ENCODE measurements around the gene BOLA2B. TPM values are rescaled to one million over a fixed set of nuclear protein-coding genes. Genes with fewer than 3 reads are reported as not detected.
"Not testable (repeated sequence)": the region's sequence is repeated elsewhere in the genome, so short reads cannot be mapped to it uniquely, and the experiment has no call there.

Gene BOLA2B
- total and polyA plus RNA-seq, 2 of the 4 experiments (the other 2 are of a cell fraction): 121 to 301 TPM

DNA sequence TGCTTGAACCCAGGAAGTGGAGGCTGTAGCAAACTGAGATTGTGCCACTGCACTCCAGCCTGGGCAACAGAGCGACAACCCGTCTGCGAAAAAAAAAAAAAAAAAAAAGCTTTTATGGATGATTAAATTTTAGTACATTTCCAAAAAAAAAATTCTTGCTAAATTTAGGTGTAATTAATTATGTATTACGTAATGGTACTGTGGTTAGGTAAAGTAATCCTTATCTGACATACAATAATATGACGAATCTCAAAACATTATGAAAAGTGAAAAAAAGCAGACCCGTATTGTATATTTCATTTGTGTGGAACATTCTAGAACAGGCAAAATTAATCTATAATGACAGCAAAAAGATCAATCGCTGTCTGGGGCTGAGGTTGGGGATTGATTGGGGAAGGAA is 20.4 kb downstream of the BOLA2B start:
- Histone ChIP-seq H4K20me1 (ENCODE audit: insufficient read depth, low read length) (no peaks in the 10 kb centered on the region), H3K23ac (ENCODE audit: low read depth, low read length) (no peak overlapping the region), H3K56ac (ENCODE audit: extremely low read depth, insufficient read depth, low read length) (no peak overlapping the region), H2BK120ac (ENCODE audit: low read depth, low read length) (no peak overlapping the region), H2BK15ac (ENCODE audit: low read depth, low read length) (no peak overlapping the region), H4K91ac (ENCODE audit: insufficient read depth, low read depth, low read length) (no peak overlapping the region), H2BK5ac (ENCODE audit: low read depth, low read length, poor library complexity, severe bottlenecking) (no peak overlapping the region), H2AK9ac (replicated peaks; ENCODE audit: low read depth, low read length, poor library complexity) (no peak overlapping the region), H3K4me1 (ENCODE audit: control insufficient read depth, insufficient read depth, low read length) (no peaks in the 10 kb centered on the region), H3K27me3 (ENCODE audit: control insufficient read depth, insufficient read depth, low read length) (peaks cover 3% of the 10 kb centered on the region; the same call in 1 of the 2 replicates), H2AFZ (replicated peaks; ENCODE audit: low read length, poor library complexity) (no peak overlapping the region), H3K79me1 (ENCODE audit: low read depth in 1 of 2, low read length in 2 of 2) (no peaks in the 10 kb centered on the region), H4K5ac (ENCODE audit: low read depth, low read length) (no peak overlapping the region), H3K4me3 (ENCODE audit: insufficient read depth, low read depth, low read length) (no peak overlapping the region), H3K9me1 (ENCODE audit: insufficient read depth, low read length) (no peaks in the 10 kb centered on the region), H3K4ac (ENCODE audit: low read depth, low read length) (no peak overlapping the region), H3K9ac (ENCODE audit: low read depth, low read length) (no peak overlapping the region), H3K14ac (replicated peaks; ENCODE audit: low read depth, low read length) (no peak overlapping the region), H2BK20ac (ENCODE audit: low read depth, low read length) (no peak overlapping the region), H4K8ac (ENCODE audit: low read depth in 2 of 2, low read length in 2 of 2) (no peak overlapping the region), H3K36me3 (ENCODE audit: control insufficient read depth, insufficient read depth, low read length) (no peaks in the 10 kb centered on the region), H3K27ac (ENCODE audit: insufficient read depth, low read length) (no peak overlapping the region), H2AK5ac (ENCODE audit: low read depth, low read length) (no peak overlapping the region), H3K9me3 (ENCODE audit: control insufficient read depth, insufficient read depth, low read length) (no peaks in the 10 kb centered on the region), H3K18ac (ENCODE audit: low read depth, low read length) (no peak overlapping the region), H3K4me2 (ENCODE audit: low read depth, low read length) (no peak overlapping the region)
- CTCF ChIA-PET: no interaction called here
- no peak for ATAC-seq (ENCODE audit: low read depth)
- TF ChIP-seq MXI1 (IDR thresholded peaks at IDR 0.05; ENCODE audit: borderline replicate concordance, low read depth, low read length) (no peak), POLR2A (IDR thresholded peaks at IDR 0.05; ENCODE audit: low read depth, low read length) (no peak), RCOR1 (IDR thresholded peaks at IDR 0.05; ENCODE audit: insufficient replicate concordance, low read length) (no peak), CEBPB (IDR thresholded peaks at IDR 0.05; ENCODE audit: low read depth, low read length) (peak; percentile 41), NFE2L2 (IDR thresholded peaks at IDR 0.05; ENCODE audit: low read depth, low read length) (no peak)
- WGBS, 2 experiments (ENCODE audit: extremely low coverage in 2 of 2, insufficient read length in 1 of 2): no CpG with 5 or more reads among the region's 7 CpGs
- intact Hi-C loops (cut with micrococcal nuclease) (no loop called here), dilution Hi-C loops (cut with HindIII; ENCODE audit: low sequenced_read_pairs, unreplicated experiment) (no loop called here), in situ Hi-C loops (cut with MboI; ENCODE audit: low sequenced_read_pairs) (no loop called here)
- BruUV-seq (replicated peaks): no TSS peak
- no peak for DNase-seq
- POLR2A ChIA-PET (ENCODE audit: unreplicated experiment): interaction anchor here (0.6 kb wide), 1 partner anchor 15 kb away, joined by 10 read pairs; no protein-coding TSS in a partner anchor

- POLR2A ChIA-PET (ENCODE audit: unreplicated experiment); intact Hi-C loops (cut with micrococcal nuclease); H3K23ac ChIP-seq (ENCODE audit: low read depth, low read length); H3K4ac ChIP-seq (ENCODE audit: low read depth, low read length); H3K27ac ChIP-seq (ENCODE audit: insufficient read depth, low read length); H2AFZ ChIP-seq (replicated peaks; ENCODE audit: low read length, poor library complexity); H3K4me3 ChIP-seq (ENCODE audit: insufficient read depth, low read depth, low read length); H2AK9ac ChIP-seq (replicated peaks; ENCODE audit: low read depth, low read length, poor library complexity); DNase-seq; H4K20me1 ChIP-seq (ENCODE audit: insufficient read depth, low read length); H4K5ac ChIP-seq (ENCODE audit: low read depth, low read length); H2AK5ac ChIP-seq (ENCODE audit: low read depth, low read length); H3K9ac ChIP-seq (ENCODE audit: low read depth, low read length); H2BK15ac ChIP-seq (ENCODE audit: low read depth, low read length); H2BK20ac ChIP-seq (ENCODE audit: low read depth, low read length); H2BK5ac ChIP-seq (ENCODE audit: low read depth, low read length, poor library complexity, severe bottlenecking); BruUV-seq (replicated peaks); H4K8ac ChIP-seq (ENCODE audit: low read depth in 2 of 2, low read length in 2 of 2); ATAC-seq (ENCODE audit: low read depth); CTCF ChIA-PET; H4K91ac ChIP-seq (ENCODE audit: insufficient read depth, low read depth, low read length); H3K27me3 ChIP-seq (ENCODE audit: control insufficient read depth, insufficient read depth, low read length); H3K36me3 ChIP-seq (ENCODE audit: control insufficient read depth, insufficient read depth, low read length); H3K4me2 ChIP-seq (ENCODE audit: low read depth, low read length); in situ Hi-C loops (cut with MboI; ENCODE audit: low sequenced_read_pairs); H3K14ac ChIP-seq (replicated peaks; ENCODE audit: low read depth, low read length); H3K79me1 ChIP-seq (ENCODE audit: low read depth in 1 of 2, low read length in 2 of 2); H3K18ac ChIP-seq (ENCODE audit: low read depth, low read length); H3K4me1 ChIP-seq (ENCODE audit: control insufficient read depth, insufficient read depth, low read length); H3K9me1 ChIP-seq (ENCODE audit: insufficient read depth, low read length); dilution Hi-C loops (cut with HindIII; ENCODE audit: low sequenced_read_pairs, unreplicated experiment); H2BK120ac ChIP-seq (ENCODE audit: low read depth, low read length); H3K9me3 ChIP-seq (ENCODE audit: control insufficient read depth, insufficient read depth, low read length); H3K56ac ChIP-seq (ENCODE audit: extremely low read depth, insufficient read depth, low read length): not testable (repeated sequence)
- WGBS, 2 experiments (ENCODE audit: extremely low coverage in 2 of 2, insufficient read length in 1 of 2): no CpG with 5 or more reads among the region's 31 CpGs
Measured at GRCh38 chr16:30170145-30170544, 23.3 kb downstream of the BOLA2B start.

Measured in IMR-90 (cell line).